Measurements from ENCODE around the gene SLC12A3.

Gene SLC12A3

GRCh38 chr16:56824804-56825203 is 40.2 kb upstream of the SLC12A3 start:
- peaks cover 75% of the 10 kb centered on the region for H3K36me3 ChIP-seq (ENCODE audit: insufficient read depth, insufficient read length, low read length)
- H3K4me1 ChIP-seq (ENCODE audit: insufficient read depth, insufficient read length): peaks cover 2% of the 10 kb centered on the region
- no peak for DNase-seq (ENCODE audit: low read depth, low spot score)
- TF ChIP-seq SUZ12 (IDR thresholded peaks at IDR 0.05; ENCODE audit: extremely low read depth, insufficient read depth, insufficient read length) (no peak), YY1 (IDR thresholded peaks at IDR 0.05; ENCODE audit: insufficient read depth, insufficient read length) (no peak), ZNF274 (IDR thresholded peaks at IDR 0.05; ENCODE audit: low read depth, low read length) (no peak)
- no peaks in the 10 kb centered on the region for H3K27me3 ChIP-seq (ENCODE audit: insufficient read depth, insufficient read length)
- no peak overlapping the region for H3K9ac ChIP-seq (ENCODE audit: insufficient read length, low read depth)
- no peaks in the 10 kb centered on the region for H3K9me3 ChIP-seq (ENCODE audit: insufficient read depth, low read length)
- no peak overlapping the region for H3K4me3 ChIP-seq (ENCODE audit: insufficient read length, low read depth)

- no peak overlapping the region for H3K4me3 ChIP-seq (ENCODE audit: insufficient read length, low read depth)
- H3K36me3 ChIP-seq (ENCODE audit: insufficient read depth, insufficient read length, low read length): peaks cover 78% of the 10 kb centered on the region
- H3K4me1 ChIP-seq (ENCODE audit: insufficient read depth, insufficient read length): peaks cover 2% of the 10 kb centered on the region
- DNase-seq (ENCODE audit: low read depth, low spot score): no peak
- no peak for TF ChIP-seq YY1 (IDR thresholded peaks at IDR 0.05; ENCODE audit: insufficient read depth, insufficient read length)
- no peak for TF ChIP-seq ZNF274 (IDR thresholded peaks at IDR 0.05; ENCODE audit: low read depth, low read length)
- no peak for TF ChIP-seq SUZ12 (IDR thresholded peaks at IDR 0.05; ENCODE audit: extremely low read depth, insufficient read depth, insufficient read length)
- no peak overlapping the region for H3K9ac ChIP-seq (ENCODE audit: insufficient read length, low read depth)
- no peaks in the 10 kb centered on the region for H3K27me3 ChIP-seq (ENCODE audit: insufficient read depth, insufficient read length)
- no peaks in the 10 kb centered on the region for H3K9me3 ChIP-seq (ENCODE audit: insufficient read depth, low read length)
These were observed 39.2 kb upstream of the SLC12A3 start for GRCh38 chr16:56825826-56826225.

- Histone ChIP-seq H3K27me3 (ENCODE audit: insufficient read depth, insufficient read length) (no peaks in the 10 kb centered on the region), H3K36me3 (ENCODE audit: insufficient read depth, insufficient read length, low read length) (peaks cover 80% of the 10 kb centered on the region), H3K4me1 (ENCODE audit: insufficient read depth, insufficient read length) (peaks cover under 1% of the 10 kb centered on the region), H3K9me3 (ENCODE audit: insufficient read depth, low read length) (no peaks in the 10 kb centered on the region), H3K9ac (ENCODE audit: insufficient read length, low read depth) (no peak overlapping the region), H3K4me3 (ENCODE audit: insufficient read length, low read depth) (no peak overlapping the region)
- no peak for TF ChIP-seq ZNF274 (IDR thresholded peaks at IDR 0.05; ENCODE audit: low read depth, low read length)
- no peak for TF ChIP-seq SUZ12 (IDR thresholded peaks at IDR 0.05; ENCODE audit: extremely low read depth, insufficient read depth, insufficient read length)
- TF ChIP-seq YY1 (IDR thresholded peaks at IDR 0.05; ENCODE audit: insufficient read depth, insufficient read length): no peak
- DNase-seq (ENCODE audit: low read depth, low spot score): no peak
These were observed 36.4 kb upstream of the SLC12A3 start for GRCh38 chr16:56828647-56829046.

GRCh38 chr16:56830669-56831068 is 34.3 kb upstream of the SLC12A3 start:
- Histone ChIP-seq H3K9me3 (ENCODE audit: insufficient read depth, low read length) (no peaks in the 10 kb centered on the region), H3K27me3 (ENCODE audit: insufficient read depth, insufficient read length) (no peaks in the 10 kb centered on the region), H3K4me3 (ENCODE audit: insufficient read length, low read depth) (no peak overlapping the region), H3K9ac (ENCODE audit: insufficient read length, low read depth) (no peak overlapping the region), H3K36me3 (ENCODE audit: insufficient read depth, insufficient read length, low read length) (peaks cover 87% of the 10 kb centered on the region), H3K4me1 (ENCODE audit: insufficient read depth, insufficient read length) (no peaks in the 10 kb centered on the region)
- DNase-seq (ENCODE audit: low read depth, low spot score): no peak
- no peak for TF ChIP-seq SUZ12 (IDR thresholded peaks at IDR 0.05; ENCODE audit: extremely low read depth, insufficient read depth, insufficient read length)

GRCh38 chr16:56832768-56833167 is 32.2 kb upstream of the SLC12A3 start:
- Histone ChIP-seq H3K4me3 (ENCODE audit: insufficient read length, low read depth) (no peak overlapping the region), H3K9me3 (ENCODE audit: insufficient read depth, low read length) (no peaks in the 10 kb centered on the region), H3K4me1 (ENCODE audit: insufficient read depth, insufficient read length) (no peaks in the 10 kb centered on the region), H3K9ac (ENCODE audit: insufficient read length, low read depth) (no peak overlapping the region), H3K36me3 (ENCODE audit: insufficient read depth, insufficient read length, low read length) (peaks cover 84% of the 10 kb centered on the region), H3K27me3 (ENCODE audit: insufficient read depth, insufficient read length) (no peaks in the 10 kb centered on the region)
- no peak for DNase-seq (ENCODE audit: low read depth, low spot score)
- TF ChIP-seq SUZ12 (IDR thresholded peaks at IDR 0.05; ENCODE audit: extremely low read depth, insufficient read depth, insufficient read length): no peak
- TF ChIP-seq ZNF274 (IDR thresholded peaks at IDR 0.05; ENCODE audit: low read depth, low read length): no peak
- no peak for TF ChIP-seq YY1 (IDR thresholded peaks at IDR 0.05; ENCODE audit: insufficient read depth, insufficient read length)

- DNase-seq (ENCODE audit: low read depth, low spot score): no peak
- H3K9me3 ChIP-seq (ENCODE audit: insufficient read depth, low read length): no peaks in the 10 kb centered on the region
- TF ChIP-seq SUZ12 (IDR thresholded peaks at IDR 0.05; ENCODE audit: extremely low read depth, insufficient read depth, insufficient read length): no peak
- no peak for TF ChIP-seq ZNF274 (IDR thresholded peaks at IDR 0.05; ENCODE audit: low read depth, low read length)
- TF ChIP-seq YY1 (IDR thresholded peaks at IDR 0.05; ENCODE audit: insufficient read depth, insufficient read length): no peak
- no peak overlapping the region for H3K4me3 ChIP-seq (ENCODE audit: insufficient read length, low read depth)
- H3K27me3 ChIP-seq (ENCODE audit: insufficient read depth, insufficient read length): no peaks in the 10 kb centered on the region
- no peak overlapping the region for H3K9ac ChIP-seq (ENCODE audit: insufficient read length, low read depth)
- no peaks in the 10 kb centered on the region for H3K4me1 ChIP-seq (ENCODE audit: insufficient read depth, insufficient read length)
- H3K36me3 ChIP-seq (ENCODE audit: insufficient read depth, insufficient read length, low read length): peaks cover 89% of the 10 kb centered on the region
These were observed 31.6 kb upstream of the SLC12A3 start for GRCh38 chr16:56833243-56833970.

GRCh38 chr16:56835320-56835719 is 29.7 kb upstream of the SLC12A3 start:
- Histone ChIP-seq H3K4me1 (ENCODE audit: insufficient read depth, insufficient read length) (no peaks in the 10 kb centered on the region), H3K4me3 (ENCODE audit: insufficient read length, low read depth) (no peak overlapping the region), H3K27me3 (ENCODE audit: insufficient read depth, insufficient read length) (no peaks in the 10 kb centered on the region), H3K9me3 (ENCODE audit: insufficient read depth, low read length) (no peaks in the 10 kb centered on the region), H3K36me3 (ENCODE audit: insufficient read depth, insufficient read length, low read length) (peaks cover 84% of the 10 kb centered on the region), H3K9ac (ENCODE audit: insufficient read length, low read depth) (no peak overlapping the region)
- no peak for DNase-seq (ENCODE audit: low read depth, low spot score)
- TF ChIP-seq SUZ12 (IDR thresholded peaks at IDR 0.05; ENCODE audit: extremely low read depth, insufficient read depth, insufficient read length) (no peak), YY1 (IDR thresholded peaks at IDR 0.05; ENCODE audit: insufficient read depth, insufficient read length) (no peak), ZNF274 (IDR thresholded peaks at IDR 0.05; ENCODE audit: low read depth, low read length) (no peak)
